ENCODE results near the gene ETS1. TPM values are rescaled to one million over a fixed set of nuclear protein-coding genes. Genes with fewer than 3 reads are reported as not detected.
A peak's percentile ranks its signal among the peaks of the same experiment; 100 is the strongest.

The ETS1 gene
- total RNA-seq, 1 donor: 95.0 TPM

DNA sequence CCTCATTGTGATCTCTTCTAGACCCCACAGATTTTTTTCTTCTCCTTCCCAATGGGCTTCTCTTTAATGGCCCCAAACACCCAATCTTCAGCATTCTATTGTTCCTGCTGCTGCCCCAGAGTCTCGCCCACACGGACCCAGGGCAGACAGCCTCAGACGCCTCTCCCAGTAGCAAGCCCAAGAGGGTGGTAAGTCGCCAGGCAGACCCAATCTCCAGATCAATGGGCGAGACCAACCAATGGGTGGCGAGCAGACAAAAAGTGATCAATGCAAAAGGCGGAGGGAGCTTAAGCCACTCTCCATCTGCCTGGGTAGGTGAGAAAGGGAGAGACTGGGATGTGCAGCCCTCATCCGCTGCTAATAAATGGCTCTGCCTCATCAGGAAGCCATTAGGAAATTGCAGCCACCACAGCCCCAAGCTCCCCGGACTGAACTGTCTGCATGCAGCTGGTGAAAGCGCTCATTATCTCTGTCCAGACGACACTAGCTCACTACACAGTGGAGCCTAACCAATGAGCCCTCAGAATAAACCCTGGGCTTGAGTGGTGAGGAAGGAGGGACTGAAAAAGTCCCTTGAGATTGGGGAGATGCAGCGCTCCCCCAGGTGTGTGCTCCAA, 81.8 kb downstream of the ETS1 start:
- DNase-seq (ENCODE audit: low read depth): no peak
- H3K4me3 ChIP-seq (ENCODE audit: low read depth, low read length): no peak overlapping the region
- TF ChIP-seq CTCF (IDR thresholded peaks at IDR 0.05; ENCODE audit: insufficient read depth, low read depth, low read length): no peak

GRCh38 chr11:128504486-128504885, 82.9 kb downstream of the ETS1 start:
- no peak overlapping the region for H3K4me3 ChIP-seq (ENCODE audit: low read depth, low read length)
- no peak for TF ChIP-seq CTCF (IDR thresholded peaks at IDR 0.05; ENCODE audit: insufficient read depth, low read depth, low read length)
- peak; percentile 69 for DNase-seq (ENCODE audit: low read depth)

GRCh38 chr11:128503245-128503991, 83.9 kb downstream of the ETS1 start:
- DNase-seq (ENCODE audit: low read depth): peak; percentile 96
- no peak for TF ChIP-seq CTCF (IDR thresholded peaks at IDR 0.05; ENCODE audit: insufficient read depth, low read depth, low read length)
- H3K4me3 ChIP-seq (ENCODE audit: low read depth, low read length): no peak overlapping the region

GRCh38 chr11:128502726-128503125, 84.6 kb downstream of the ETS1 start:
- peak; percentile 96 for DNase-seq (ENCODE audit: low read depth)
- no peak for TF ChIP-seq CTCF (IDR thresholded peaks at IDR 0.05; ENCODE audit: insufficient read depth, low read depth, low read length)
- H3K4me3 ChIP-seq (ENCODE audit: low read depth, low read length): no peak overlapping the region

DNA sequence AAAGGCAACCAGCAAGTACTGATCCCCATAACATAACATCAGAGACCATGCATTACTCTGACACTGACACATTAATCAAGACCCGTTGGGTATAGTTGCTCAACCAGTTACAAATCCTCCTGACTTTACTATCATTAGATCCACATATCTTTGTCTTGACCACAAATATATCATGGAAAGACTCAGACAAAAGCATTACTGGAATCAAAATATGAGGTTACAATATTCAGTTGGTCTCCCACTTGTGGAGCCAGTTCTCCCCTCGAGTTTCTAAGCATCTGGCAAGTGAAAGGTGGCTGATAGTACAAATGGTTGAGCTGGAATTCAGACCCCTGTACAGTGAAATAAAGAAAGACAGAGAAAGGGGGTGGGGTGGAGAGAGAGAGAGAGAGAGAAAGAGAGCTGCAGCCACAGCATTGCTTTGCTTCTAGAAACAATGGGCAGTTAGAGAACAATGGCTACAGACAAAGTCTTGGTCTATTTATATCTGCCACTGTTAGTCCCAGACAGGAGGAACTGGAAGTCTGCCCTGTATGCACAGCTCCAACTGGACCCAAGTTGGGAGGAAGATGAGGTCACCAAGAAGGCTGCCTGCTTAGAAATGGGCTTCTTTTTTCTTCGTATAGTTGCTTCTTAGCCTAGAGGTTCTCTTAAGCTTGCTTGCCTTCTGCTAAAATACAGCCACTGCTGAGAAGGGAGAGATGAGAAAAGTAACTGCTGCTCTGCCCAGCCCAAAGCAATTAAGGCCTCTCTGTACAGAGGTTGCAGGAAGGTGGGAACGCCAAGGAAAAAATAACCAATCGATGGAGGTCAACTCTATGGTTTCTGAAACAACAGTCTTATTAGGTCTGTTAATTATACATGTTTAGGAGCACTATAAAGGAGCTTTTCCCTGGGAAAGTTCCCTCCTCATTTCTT, 85.5 kb downstream of the ETS1 start:
- DNase-seq (ENCODE audit: low read depth): peak; percentile 88
- H3K4me3 ChIP-seq (ENCODE audit: low read depth, low read length): no peak overlapping the region
- TF ChIP-seq CTCF (IDR thresholded peaks at IDR 0.05; ENCODE audit: insufficient read depth, low read depth, low read length): no peak

DNA sequence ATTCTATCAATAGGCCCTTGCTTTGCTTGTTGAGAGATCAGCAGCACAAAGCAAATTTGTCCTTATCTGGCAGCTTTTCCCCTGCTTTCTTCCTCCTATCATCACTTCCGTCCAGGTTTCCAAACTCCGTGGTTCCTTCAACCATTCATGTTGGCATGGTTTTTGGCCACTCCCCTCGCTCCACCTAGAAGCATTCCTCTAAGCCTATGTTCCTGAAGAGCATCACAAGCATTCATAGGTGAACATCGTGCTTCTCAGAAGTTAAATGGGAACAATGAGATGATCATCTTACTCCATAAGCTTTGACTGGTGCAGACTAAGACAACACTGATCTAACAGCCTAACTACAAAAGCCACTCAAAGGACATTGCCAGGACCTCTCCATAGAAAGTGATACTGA, 86.3 kb downstream of the ETS1 start:
- H3K4me3 ChIP-seq (ENCODE audit: low read depth, low read length): no peak overlapping the region
- no peak for TF ChIP-seq CTCF (IDR thresholded peaks at IDR 0.05; ENCODE audit: insufficient read depth, low read depth, low read length)
- no peak for DNase-seq (ENCODE audit: low read depth)

Data from fibroblast of villous mesenchyme (primary cell).